ENCODE data around the gene MISFA.

DNA sequence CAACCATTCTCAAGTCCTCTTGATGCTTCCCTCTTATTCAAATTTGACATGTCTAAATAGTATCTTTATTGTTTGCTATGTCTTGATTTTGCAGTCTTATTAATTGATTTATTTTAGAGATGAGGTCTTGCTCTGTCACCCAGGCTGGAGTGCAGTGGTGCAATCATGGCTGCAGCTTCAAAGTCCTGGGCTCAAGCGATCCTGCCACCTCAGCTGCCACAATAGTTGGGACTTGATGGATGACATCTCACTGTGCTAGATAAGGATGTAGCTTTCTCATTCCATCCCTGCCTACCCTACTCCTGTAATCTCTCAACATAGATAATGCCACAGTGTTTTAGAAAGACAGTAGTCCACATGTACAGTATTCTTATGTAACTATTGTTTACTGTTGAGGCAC lies 42.1 kb downstream of the MISFA start:
- TF ChIP-seq CTCF (IDR thresholded peaks at IDR 0.05) (no peak), POLR2A (IDR thresholded peaks at IDR 0.05) (no peak), POLR2AphosphoS5 (IDR thresholded peaks at IDR 0.05) (no peak)

Measured in prostate gland (tissue), 2 donors.